Loucy (cell line): ENCODE measurements around the gene OTOP3.

Experiments
- EZH2phosphoT487 ChIP-seq: fragments of 200-600 bp; IDR thresholded peaks from 2 replicates; pipeline ENCODE4 v1.6.1; 2018; ENCODE audit warnings: antibody characterized with exemption, mild to moderate bottlenecking, moderate library complexity, borderline replicate concordance
- TF ChIP-seq, protein P1 (sequence below): fragments of 200-600 bp; sonication (generic); conservative IDR thresholded peaks from 2 replicates; pipeline ENCODE4 v1.5.1; 2014; ENCODE audit warnings: mild to moderate bottlenecking, antibody characterized with exemption, low read length

GRCh38 chr17:74954115-74954514 is 18.4 kb downstream of the OTOP3 start:
- TF ChIP-seq, protein P1, sequence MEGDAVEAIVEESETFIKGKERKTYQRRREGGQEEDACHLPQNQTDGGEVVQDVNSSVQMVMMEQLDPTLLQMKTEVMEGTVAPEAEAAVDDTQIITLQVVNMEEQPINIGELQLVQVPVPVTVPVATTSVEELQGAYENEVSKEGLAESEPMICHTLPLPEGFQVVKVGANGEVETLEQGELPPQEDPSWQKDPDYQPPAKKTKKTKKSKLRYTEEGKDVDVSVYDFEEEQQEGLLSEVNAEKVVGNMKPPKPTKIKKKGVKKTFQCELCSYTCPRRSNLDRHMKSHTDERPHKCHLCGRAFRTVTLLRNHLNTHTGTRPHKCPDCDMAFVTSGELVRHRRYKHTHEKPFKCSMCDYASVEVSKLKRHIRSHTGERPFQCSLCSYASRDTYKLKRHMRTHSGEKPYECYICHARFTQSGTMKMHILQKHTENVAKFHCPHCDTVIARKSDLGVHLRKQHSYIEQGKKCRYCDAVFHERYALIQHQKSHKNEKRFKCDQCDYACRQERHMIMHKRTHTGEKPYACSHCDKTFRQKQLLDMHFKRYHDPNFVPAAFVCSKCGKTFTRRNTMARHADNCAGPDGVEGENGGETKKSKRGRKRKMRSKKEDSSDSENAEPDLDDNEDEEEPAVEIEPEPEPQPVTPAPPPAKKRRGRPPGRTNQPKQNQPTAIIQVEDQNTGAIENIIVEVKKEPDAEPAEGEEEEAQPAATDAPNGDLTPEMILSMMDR: no peak
- TF ChIP-seq EZH2phosphoT487: no peak
